NB4 (cell line): ENCODE results near the gene MYH10.
A peak's percentile ranks its signal among the peaks of the same experiment; 100 is the strongest.

Source experiments
- DNase-seq: peaks from one replicate; pipeline ENCODE4 v3.0.0; 2010; ENCODE audit warnings: low read depth
- H3K4me3 ChIP-seq: one replicate; pipeline ENCODE4 v1.5.1; 2011; ENCODE audit warnings: mild to moderate bottlenecking, low read depth, low read length, moderate library complexity
- MYC ChIP-seq: IDR thresholded peaks from 2 replicates; pipeline ENCODE4 v1.6.1; 2011; ENCODE audit warnings: low read depth, low read length
- POLR2A ChIP-seq: IDR thresholded peaks from 2 replicates; pipeline ENCODE4 v1.6.1; 2011; ENCODE audit warnings: mild to moderate bottlenecking; ENCODE audit not compliant: insufficient read length; ENCODE audit errors: extremely low read depth
- TF ChIP-seq, protein P1 (sequence below): IDR thresholded peaks from 2 replicates; pipeline ENCODE4 v1.6.1; 2011; ENCODE audit warnings: low read depth, low read length
- TF ChIP-seq, protein P2 (sequence below): IDR thresholded peaks from one replicate; pipeline ENCODE4 v1.5.1; 2012; ENCODE audit warnings: low read depth, low read length

Gene MYH10

DNA sequence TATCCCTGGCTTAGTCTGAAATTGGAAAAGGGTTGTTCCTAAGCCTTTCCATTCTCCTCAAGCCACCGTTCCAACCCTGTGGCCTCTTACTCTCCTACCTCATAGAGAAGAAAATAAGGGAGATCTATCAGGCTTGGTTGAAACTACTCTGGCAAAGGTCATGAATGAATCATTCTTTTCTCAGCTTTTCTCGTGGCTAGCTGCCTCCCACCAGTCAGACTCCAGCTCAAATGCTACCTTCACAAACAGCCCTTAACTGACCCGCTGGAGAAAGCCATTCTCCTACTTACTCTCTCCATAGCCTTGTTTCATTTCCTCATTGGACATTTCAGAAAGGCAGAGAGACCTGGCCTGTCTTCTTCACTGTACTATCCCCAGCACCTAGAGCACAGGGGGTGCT, 8.9 kb downstream of the MYH10 start:
- peak; percentile 2 for DNase-seq
- no peak for TF ChIP-seq MYC
- TF ChIP-seq, protein P1, sequence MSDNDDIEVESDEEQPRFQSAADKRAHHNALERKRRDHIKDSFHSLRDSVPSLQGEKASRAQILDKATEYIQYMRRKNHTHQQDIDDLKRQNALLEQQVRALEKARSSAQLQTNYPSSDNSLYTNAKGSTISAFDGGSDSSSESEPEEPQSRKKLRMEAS: no peak
- TF ChIP-seq, protein P2, sequence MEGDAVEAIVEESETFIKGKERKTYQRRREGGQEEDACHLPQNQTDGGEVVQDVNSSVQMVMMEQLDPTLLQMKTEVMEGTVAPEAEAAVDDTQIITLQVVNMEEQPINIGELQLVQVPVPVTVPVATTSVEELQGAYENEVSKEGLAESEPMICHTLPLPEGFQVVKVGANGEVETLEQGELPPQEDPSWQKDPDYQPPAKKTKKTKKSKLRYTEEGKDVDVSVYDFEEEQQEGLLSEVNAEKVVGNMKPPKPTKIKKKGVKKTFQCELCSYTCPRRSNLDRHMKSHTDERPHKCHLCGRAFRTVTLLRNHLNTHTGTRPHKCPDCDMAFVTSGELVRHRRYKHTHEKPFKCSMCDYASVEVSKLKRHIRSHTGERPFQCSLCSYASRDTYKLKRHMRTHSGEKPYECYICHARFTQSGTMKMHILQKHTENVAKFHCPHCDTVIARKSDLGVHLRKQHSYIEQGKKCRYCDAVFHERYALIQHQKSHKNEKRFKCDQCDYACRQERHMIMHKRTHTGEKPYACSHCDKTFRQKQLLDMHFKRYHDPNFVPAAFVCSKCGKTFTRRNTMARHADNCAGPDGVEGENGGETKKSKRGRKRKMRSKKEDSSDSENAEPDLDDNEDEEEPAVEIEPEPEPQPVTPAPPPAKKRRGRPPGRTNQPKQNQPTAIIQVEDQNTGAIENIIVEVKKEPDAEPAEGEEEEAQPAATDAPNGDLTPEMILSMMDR: no peak
- TF ChIP-seq POLR2A: no peak
- no peak overlapping the region for H3K4me3 ChIP-seq

DNA sequence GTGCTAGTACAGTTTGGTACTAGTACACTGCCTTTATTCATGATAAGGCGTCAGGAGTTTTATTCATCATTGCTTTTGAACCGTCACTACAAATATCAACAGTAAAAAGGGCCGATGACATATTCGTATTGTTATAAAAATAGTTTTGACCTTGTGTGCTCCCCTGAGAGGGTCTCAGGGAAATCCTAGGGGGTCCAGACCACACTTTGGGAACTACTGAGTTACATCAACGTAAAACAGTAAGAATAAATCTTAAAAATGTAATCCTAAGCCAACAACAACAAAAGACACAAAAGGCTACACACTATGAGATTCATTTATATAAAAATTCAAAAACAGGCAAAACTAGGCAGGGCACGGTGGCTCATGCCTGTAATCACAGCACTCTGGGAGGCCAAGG, 11.2 kb downstream of the MYH10 start:
- no peak overlapping the region for H3K4me3 ChIP-seq
- DNase-seq: no peak
- TF ChIP-seq, protein P2: no peak
- TF ChIP-seq MYC (no peak), POLR2A (no peak)
- TF ChIP-seq, protein P1: no peak

DNA sequence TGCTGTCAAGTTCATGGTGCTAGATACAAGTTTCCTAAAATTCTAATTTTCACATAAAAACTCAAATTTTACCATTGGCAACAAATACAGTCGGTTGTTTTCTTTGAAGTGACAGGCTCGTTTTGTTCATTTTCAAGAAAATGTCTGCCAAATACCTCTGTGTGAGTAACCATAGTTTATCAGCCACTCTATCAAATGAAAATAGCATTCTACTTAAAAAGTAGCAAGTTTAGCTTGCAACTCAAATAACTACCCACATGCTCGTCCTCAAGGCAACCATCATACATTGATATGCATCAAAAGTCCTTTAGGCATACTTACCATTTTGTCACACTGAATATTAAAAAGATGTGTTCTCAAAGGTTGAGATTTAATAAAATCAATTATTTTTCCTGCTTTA, 11.7 kb downstream of the MYH10 start:
- DNase-seq: no peak
- no peak overlapping the region for H3K4me3 ChIP-seq
- no peak for TF ChIP-seq MYC
- TF ChIP-seq POLR2A: no peak
- TF ChIP-seq, protein P1: no peak
- TF ChIP-seq, protein P2: no peak

DNA sequence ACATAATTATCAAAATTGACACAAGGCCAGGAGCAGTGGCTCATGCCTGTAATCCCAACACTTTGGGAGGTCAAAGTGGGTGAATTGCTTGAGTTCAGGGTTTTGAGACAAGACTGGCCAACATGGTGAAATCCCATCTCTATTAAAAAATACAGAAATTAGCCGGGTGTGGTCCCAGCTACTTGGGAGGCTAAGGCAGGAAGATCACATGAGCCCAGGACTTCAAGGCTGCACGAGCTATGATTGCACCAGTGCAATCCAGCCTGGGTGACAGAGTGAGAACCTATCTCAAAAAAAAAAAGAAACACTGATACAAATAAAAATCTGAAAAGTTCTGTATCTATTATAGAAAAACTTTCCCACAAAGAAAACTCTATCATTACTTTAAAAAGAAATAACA, 15.5 kb downstream of the MYH10 start:
- H3K4me3 ChIP-seq: no peak overlapping the region
- no peak for DNase-seq
- TF ChIP-seq, protein P1: no peak
- TF ChIP-seq MYC (no peak), POLR2A (no peak)
- TF ChIP-seq, protein P2: no peak

DNA sequence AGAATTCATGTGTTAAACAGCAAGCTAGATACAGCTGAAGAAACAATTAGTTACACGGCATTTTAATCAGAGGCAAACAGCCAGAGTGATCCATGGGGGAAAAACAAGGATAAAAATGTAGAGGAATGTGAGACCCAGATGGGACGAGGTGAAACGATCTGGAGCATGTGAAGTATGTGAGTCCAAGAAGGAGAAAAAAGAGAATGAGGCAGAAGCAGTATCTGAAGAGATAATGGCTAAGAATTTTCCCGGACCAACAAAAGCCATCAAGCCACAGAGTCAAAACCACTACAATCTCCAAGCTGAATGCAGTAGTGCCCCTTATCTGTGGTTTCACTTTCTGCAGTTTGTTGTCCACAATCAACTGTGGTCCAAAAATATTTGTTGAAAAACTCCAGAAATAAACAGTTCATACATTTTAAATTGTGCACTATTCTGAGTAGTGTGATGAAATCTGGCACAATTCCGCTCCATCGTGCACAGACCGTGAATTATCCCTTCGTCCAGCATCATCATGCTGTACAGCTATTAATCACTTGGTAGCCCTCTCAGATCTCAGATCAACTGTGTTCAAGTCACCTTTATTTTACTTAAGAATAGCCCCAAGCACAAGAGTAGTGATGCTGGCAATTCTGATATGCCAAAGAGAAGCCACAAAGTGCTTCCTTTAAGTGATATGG, 18.8 kb downstream of the MYH10 start:
- no peak overlapping the region for H3K4me3 ChIP-seq
- TF ChIP-seq, protein P2: no peak
- no peak for TF ChIP-seq MYC
- TF ChIP-seq, protein P1: no peak
- TF ChIP-seq POLR2A: no peak
- DNase-seq: no peak
